ENCODE data around the gene MLPH.

DNA sequence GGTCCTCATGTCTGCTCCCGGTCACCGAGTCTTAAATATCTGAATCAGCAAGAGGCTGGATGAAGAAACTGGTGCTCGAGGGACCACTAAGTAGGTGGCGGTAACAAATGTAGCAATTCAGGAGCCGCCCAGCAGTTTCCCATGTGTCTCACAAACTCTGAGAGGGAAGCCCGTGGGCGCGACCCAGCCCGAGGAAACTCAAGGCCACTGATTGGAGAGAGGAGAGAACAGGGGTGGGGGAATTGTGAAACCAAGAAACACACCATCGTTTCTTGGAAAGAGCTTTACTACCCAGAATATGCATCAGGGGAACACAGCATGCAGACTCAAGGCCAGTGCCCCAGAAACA lies 10.8 kb downstream of the MLPH start:
- TF ChIP-seq CTCF (IDR thresholded peaks at IDR 0.05; ENCODE audit: insufficient read depth, low read length, poor library complexity, severe bottlenecking), result no peak
- no peak for TF ChIP-seq EZH2phosphoT487 (conservative IDR thresholded peaks at IDR 0.05; ENCODE audit: low read length)
